Measurements from ENCODE around the gene ZKSCAN1.

The ZKSCAN1 gene

GRCh38 chr7:100017875-100018274 lies 2.5 kb downstream of the ZKSCAN1 start:
- no peak for DNase-seq (ENCODE audit: extremely low spot score)
- TF ChIP-seq CTBP1 (IDR thresholded peaks at IDR 0.05; ENCODE audit: borderline replicate concordance) (no peak), FOXK2 (IDR thresholded peaks at IDR 0.05) (no peak), FOXA1 (IDR thresholded peaks at IDR 0.05) (no peak), TARDBP (IDR thresholded peaks at IDR 0.05) (no peak), SP1 (IDR thresholded peaks at IDR 0.05) (no peak), L3MBTL2 (conservative IDR thresholded peaks at IDR 0.05) (no peak), LEF1 (IDR thresholded peaks at IDR 0.05; ENCODE audit: borderline replicate concordance) (no peak), BHLHE40 (IDR thresholded peaks at IDR 0.05; ENCODE audit: borderline replicate concordance) (no peak), FOXM1 (IDR thresholded peaks at IDR 0.05; ENCODE audit: borderline replicate concordance) (no peak), PKNOX1 (IDR thresholded peaks at IDR 0.05) (no peak), ZNF384 (IDR thresholded peaks at IDR 0.05) (no peak), ARNT (IDR thresholded peaks at IDR 0.05) (no peak), HDGF (IDR thresholded peaks at IDR 0.05; ENCODE audit: borderline replicate concordance) (no peak), SUZ12 (IDR thresholded peaks at IDR 0.05) (no peak), ELF4 (IDR thresholded peaks at IDR 0.05) (no peak), NFRKB (IDR thresholded peaks at IDR 0.05) (no peak)
- ChIA-PET CTCF (interaction anchor here (1.1 kb wide), 1 partner anchor 65 kb away, joined by 4 read pairs; no protein-coding TSS in a partner anchor), POLR2A (no interaction called here)

GRCh38 chr7:100019908-100020307 lies 4.5 kb downstream of the ZKSCAN1 start:
- ChIA-PET POLR2A (no interaction called here), CTCF (no interaction called here)
- TF ChIP-seq TARDBP (IDR thresholded peaks at IDR 0.05) (no peak), BHLHE40 (IDR thresholded peaks at IDR 0.05; ENCODE audit: borderline replicate concordance) (no peak), L3MBTL2 (conservative IDR thresholded peaks at IDR 0.05) (no peak), HDGF (IDR thresholded peaks at IDR 0.05; ENCODE audit: borderline replicate concordance) (no peak), LEF1 (IDR thresholded peaks at IDR 0.05; ENCODE audit: borderline replicate concordance) (no peak), ZNF384 (IDR thresholded peaks at IDR 0.05) (no peak)
- no peak for DNase-seq (ENCODE audit: extremely low spot score)

GRCh38 chr7:100021297-100021696 lies 5.9 kb downstream of the ZKSCAN1 start:
- TF ChIP-seq SP1 (IDR thresholded peaks at IDR 0.05) = no peak
- TF ChIP-seq FOXA1 (IDR thresholded peaks at IDR 0.05) = no peak
- TF ChIP-seq L3MBTL2 (conservative IDR thresholded peaks at IDR 0.05) = no peak
- no peak for TF ChIP-seq ARNT (IDR thresholded peaks at IDR 0.05)
- no peak for TF ChIP-seq FOXM1 (IDR thresholded peaks at IDR 0.05; ENCODE audit: borderline replicate concordance)
- TF ChIP-seq TARDBP (IDR thresholded peaks at IDR 0.05) = no peak
- TF ChIP-seq PKNOX1 (IDR thresholded peaks at IDR 0.05) = no peak
- TF ChIP-seq ELF4 (IDR thresholded peaks at IDR 0.05) = no peak
- TF ChIP-seq FOXK2 (IDR thresholded peaks at IDR 0.05) = no peak
- no peak for TF ChIP-seq NFRKB (IDR thresholded peaks at IDR 0.05)
- no peak for DNase-seq (ENCODE audit: extremely low spot score)
- CTCF ChIA-PET = no interaction called here
- POLR2A ChIA-PET = no interaction called here

- TF ChIP-seq TARDBP (IDR thresholded peaks at IDR 0.05) = no peak
- no peak for TF ChIP-seq SUZ12 (IDR thresholded peaks at IDR 0.05)
- TF ChIP-seq FOXK2 (IDR thresholded peaks at IDR 0.05) = no peak
- TF ChIP-seq ELF4 (IDR thresholded peaks at IDR 0.05) = no peak
- no peak for TF ChIP-seq HDGF (IDR thresholded peaks at IDR 0.05; ENCODE audit: borderline replicate concordance)
- no peak for TF ChIP-seq PKNOX1 (IDR thresholded peaks at IDR 0.05)
- TF ChIP-seq BHLHE40 (IDR thresholded peaks at IDR 0.05; ENCODE audit: borderline replicate concordance) = no peak
- TF ChIP-seq CTBP1 (IDR thresholded peaks at IDR 0.05; ENCODE audit: borderline replicate concordance) = no peak
- TF ChIP-seq L3MBTL2 (conservative IDR thresholded peaks at IDR 0.05) = no peak
- no peak for TF ChIP-seq LEF1 (IDR thresholded peaks at IDR 0.05; ENCODE audit: borderline replicate concordance)
- POLR2A ChIA-PET = no interaction called here
- CTCF ChIA-PET = no interaction called here
- DNase-seq (ENCODE audit: extremely low spot score) = no peak
Measured at GRCh38 chr7:100022621-100023020, 7.2 kb downstream of the ZKSCAN1 start.

GRCh38 chr7:100023526-100023925 lies 8.1 kb downstream of the ZKSCAN1 start:
- POLR2A ChIA-PET = no interaction called here
- no peak for DNase-seq (ENCODE audit: extremely low spot score)
- CTCF ChIA-PET = no interaction called here
- TF ChIP-seq HDGF (IDR thresholded peaks at IDR 0.05; ENCODE audit: borderline replicate concordance) = no peak
- TF ChIP-seq FOXM1 (IDR thresholded peaks at IDR 0.05; ENCODE audit: borderline replicate concordance) = no peak
- TF ChIP-seq BHLHE40 (IDR thresholded peaks at IDR 0.05; ENCODE audit: borderline replicate concordance) = no peak
- TF ChIP-seq FOXA1 (IDR thresholded peaks at IDR 0.05) = no peak
- TF ChIP-seq CTBP1 (IDR thresholded peaks at IDR 0.05; ENCODE audit: borderline replicate concordance) = no peak
- no peak for TF ChIP-seq TARDBP (IDR thresholded peaks at IDR 0.05)
- no peak for TF ChIP-seq FOXK2 (IDR thresholded peaks at IDR 0.05)
- TF ChIP-seq NFRKB (IDR thresholded peaks at IDR 0.05) = no peak
- no peak for TF ChIP-seq ARNT (IDR thresholded peaks at IDR 0.05)
- TF ChIP-seq LEF1 (IDR thresholded peaks at IDR 0.05; ENCODE audit: borderline replicate concordance) = no peak
- no peak for TF ChIP-seq ZNF384 (IDR thresholded peaks at IDR 0.05)

- ChIA-PET CTCF (no interaction called here), POLR2A (interaction anchor here (1.1 kb wide), 1 partner anchor 9 kb away, joined by 3 read pairs; the partner anchor contains the start of gene ZKSCAN1)
- TF ChIP-seq CTBP1 (IDR thresholded peaks at IDR 0.05; ENCODE audit: borderline replicate concordance) = no peak
- no peak for DNase-seq (ENCODE audit: extremely low spot score)
Measured at GRCh38 chr7:100024020-100024619, 8.7 kb downstream of the ZKSCAN1 start.
